ENCODE results near the gene MEGF6.

MEGF6 gene

DNA sequence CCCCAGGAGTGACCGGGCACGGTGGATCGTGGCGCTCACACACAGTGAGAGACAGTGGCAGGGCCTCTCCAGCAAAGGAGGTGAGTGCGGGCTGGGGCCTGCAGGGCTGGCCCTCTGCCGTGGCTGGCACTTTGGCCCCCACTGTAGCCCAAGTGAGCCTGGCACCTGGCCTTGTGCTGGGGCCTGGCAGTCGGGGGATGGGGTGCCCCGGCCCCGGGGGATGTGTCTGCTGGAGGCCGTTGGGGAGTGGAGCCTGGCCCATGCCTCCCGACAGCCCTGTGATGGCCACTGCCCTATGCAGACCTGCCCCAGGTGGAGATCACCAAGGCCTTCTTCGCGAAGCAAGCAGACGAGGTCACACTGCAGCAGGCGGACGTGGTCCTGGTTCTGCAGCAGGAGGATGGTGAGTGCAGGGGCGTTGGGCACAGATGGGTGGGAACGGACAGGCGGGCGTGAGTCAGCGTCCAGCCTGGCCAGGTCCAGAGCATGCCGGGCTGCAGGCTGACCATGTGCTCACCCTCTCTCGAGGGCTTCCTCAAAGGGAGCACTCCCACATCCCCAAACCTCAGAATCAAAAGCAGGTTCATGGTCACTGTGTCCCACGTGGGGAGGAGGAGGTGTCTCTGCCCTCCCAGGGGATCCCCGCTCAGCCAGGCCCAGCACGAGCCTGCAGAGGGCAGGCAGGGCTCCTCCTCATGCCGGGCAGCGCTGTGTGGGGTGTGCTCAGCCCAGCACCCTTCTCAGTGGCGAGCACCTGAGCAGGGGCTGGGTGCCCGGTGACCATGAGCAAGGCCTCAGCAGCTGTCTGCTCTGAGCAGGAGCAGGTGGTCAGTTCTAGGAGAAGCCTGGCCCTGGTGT lies 131.6 kb downstream of the MEGF6 start:
- DNase-seq: no peak

DNA sequence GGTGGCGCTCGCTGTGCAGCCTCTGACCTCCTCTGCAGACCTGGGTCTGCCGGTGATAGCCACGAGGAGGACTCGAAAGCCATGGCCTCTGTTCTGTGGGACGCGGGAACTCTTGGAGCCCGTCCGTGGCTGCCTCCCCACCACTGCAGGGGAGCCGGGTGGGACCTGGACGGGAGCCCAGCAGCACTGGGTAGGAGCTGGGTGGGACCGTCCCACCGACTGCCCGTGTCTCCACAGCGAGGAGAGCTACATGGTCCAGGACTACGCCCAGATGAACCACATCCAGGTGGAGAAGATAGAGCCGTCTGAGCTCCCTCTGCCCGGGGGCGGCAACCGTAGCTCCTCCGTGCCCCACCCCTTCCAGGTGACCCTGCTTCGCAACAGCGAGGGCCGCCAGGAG lies 133.1 kb downstream of the MEGF6 start:
- DNase-seq: no peak

DNA sequence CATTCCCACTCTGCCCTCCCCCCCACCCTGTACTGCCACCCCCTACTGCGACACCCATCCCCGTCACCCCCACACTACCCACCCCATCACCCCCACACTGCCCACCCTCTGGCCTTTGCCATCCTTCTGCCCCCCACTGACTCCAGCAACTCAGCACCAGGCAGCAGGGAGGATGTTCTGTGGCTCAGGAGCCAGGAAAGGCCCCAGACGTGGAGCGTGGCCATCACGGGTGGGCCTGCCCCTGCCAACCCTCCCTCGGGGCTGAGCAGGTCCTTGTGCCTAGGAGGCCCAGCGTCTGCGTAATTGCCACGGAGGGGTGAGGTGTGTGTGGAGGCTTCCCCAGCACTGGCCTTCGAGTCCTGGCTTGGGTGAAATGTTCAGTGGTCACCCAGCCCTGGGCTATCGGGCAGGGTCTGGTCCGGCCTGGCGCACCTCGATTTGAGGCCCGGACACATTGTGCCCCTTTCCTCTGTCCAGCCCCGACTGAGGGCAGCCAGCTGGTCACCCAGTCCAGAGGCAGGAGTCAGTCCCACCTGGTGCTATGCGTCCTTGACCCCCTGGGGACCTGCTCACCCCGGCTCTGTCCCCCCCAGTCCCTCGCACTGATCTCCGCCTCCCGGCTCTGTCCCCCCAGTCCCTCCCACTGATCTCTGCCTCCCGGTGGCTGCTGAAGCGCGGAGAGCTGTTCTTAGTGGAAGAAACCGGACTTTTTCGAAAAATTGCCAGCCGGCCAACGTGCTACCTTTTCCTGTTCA lies 133.9 kb downstream of the MEGF6 start:
- no peak for DNase-seq

DNA sequence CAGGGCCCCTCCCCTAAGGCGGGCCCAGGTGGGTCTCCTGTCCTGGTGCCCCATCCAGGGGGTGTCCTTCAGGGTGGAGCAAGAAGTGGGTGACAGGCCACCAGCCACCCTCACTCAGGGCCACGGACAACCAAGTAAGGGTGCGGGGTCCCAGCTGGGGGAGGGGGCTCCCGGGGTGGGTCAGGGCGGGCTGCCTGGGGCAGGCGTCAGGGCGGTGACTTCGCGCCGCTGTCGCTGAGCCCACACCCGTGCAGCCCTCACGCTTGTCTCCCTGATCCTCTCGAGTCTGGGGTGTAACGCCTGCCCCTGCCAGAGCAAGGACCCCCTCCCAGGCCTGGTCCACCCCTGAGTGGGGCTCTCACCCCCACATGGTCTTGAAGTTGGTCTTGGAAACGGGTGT lies 134.6 kb downstream of the MEGF6 start:
- DNase-seq: no peak

DNA sequence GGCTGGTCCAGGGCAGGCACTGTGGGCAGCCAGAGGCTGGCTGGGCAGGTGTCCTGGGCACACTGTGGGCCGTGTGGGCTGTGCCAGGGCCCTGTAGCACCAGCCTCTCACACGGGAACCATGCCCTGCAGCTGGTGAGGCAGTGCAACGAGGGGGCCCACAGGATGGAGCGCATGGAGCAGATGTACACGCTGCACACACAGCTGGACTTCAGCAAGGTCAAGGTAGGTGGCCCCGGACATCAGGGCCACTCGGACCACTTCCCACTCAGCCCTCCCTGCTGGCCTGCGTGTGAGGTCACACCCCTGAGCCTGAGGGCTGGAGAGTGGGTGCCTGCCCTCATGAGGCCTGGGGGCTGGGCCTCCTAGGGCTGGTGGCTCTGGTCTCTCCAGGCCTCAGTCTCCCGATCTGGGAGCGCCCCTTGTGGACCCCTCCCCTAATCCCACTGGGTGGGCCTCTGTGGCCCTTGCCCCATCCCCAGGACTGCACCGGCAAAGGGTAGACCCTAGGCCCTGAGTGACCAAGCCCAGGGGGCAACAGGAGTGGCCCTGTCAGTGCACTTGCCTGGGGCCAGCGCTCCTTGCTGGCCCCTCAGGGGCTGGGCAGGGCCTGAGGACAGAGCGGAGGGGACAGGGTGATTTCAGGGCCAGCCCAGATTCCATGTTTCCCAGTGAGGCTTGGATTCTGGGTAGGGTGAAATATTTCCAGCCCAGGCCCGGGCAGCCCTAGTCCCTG lies 135.3 kb downstream of the MEGF6 start:
- DNase-seq: no peak

DNA sequence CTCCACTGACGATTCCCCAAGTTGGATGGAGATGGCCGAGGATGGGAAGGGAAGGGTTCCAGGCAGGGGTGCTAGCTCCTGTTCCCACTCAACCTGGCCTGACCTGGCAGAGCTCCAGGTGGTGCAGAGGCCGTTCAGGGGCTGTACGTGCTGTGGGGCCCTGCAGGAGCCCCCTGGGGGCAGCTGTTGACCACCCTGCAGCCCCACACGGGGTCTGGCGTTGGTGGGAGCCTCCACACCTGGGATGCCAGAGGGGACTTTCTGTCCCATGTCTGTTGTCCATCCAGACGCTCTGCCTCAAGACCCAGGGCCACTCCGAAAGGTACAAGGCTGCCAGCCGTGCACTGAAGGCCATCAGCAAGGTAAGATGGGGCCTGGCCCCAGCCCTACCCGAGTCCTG lies 136.9 kb downstream of the MEGF6 start:
- no peak for DNase-seq

DNA sequence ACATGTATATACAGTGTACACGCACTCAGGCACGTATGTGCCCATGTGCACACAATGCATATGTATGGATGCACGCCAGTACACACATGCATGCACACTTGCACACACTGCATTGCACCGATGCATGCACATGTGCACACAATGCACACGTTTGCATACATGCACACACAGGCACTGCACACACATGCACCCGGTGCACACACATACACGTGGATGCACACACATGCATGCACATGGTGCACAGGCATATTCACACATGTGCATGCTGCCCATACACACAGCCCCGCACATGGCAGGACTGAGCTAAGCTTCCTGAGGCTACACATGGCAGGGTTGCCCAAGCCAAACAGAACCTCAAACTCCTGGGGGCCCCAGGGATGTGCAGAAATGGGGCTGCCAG lies 137.3 kb downstream of the MEGF6 start:
- no peak for DNase-seq

DNA sequence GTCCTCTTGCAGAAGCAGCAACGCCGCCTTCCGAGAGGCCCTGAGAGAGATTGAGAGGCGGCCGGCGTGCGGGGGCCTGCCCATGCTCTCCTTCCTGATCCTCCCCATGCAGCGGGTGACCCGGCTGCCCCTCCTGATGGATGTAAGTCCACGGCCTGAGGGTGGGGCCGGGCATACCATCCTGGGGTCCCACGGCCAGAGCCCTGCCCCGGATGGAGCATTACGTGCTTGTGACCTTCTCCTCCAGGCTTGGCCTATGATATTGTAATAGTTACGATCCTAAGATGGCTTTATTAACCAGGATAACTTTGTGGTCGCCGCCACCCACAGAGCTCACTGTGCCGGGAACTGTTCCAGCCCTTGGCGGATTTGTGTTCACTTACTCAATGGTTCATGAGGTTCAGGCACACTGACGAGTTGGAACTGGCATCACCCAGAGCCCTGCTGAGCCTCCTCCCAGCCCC lies 137.9 kb downstream of the MEGF6 start:
- no peak for DNase-seq

DNA sequence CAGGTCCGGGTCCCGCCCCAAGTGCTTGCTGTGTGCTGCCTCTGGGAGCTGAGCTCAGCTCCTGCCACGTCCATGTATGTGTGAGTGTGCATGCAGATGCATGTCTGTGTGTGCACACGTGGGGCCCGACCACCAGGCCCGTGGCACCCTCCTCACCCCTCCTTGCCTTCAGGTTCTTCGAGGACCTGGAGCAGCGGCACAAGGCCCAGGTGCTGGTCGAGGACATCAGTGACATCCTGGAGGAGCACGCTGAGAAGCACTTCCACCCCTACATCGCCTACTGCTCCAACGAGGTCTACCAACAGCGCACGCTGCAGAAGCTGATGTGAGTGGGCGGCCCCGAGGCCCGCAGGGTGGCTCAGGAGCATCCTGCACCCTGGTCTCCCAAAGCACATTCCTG lies 138.4 kb downstream of the MEGF6 start:
- DNase-seq: no peak

DNA sequence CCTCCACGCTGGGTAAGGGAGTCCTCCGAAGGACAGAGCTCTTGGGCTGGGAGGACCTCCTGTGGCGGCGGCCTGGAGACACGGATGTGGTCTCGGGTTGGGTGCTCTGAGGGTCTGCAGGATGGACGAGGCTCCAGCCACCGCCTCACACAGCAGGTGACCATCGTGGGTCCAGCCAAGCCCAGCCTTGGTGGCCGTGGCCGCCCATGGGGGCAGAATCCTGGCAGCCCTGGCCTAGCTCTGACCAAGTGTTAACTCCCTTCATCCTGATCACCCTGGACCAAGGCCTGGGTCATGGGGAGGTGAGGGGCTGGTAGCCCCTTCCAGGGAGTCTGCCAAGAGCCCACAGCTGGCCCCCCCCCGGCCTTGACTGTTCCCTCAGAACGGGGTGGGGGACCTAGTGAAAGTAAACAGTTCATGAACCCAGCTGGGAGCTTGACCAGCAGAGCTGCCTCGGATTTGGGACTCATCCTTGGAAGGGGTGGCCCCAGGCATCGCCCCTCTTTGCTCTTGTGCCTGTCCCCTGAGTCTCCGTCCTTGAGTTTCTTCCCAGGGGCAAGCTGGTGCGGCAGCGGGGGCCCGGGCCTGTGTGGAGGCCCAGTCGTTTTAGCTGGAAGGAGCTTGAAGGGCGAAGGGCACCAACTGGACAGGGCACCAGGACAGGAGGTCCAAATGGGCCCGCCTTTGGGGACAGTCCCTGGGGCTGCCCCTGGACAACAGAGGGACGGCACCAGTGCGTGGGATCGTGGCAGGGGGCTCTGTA lies 139.0 kb downstream of the MEGF6 start:
- DNase-seq: no peak

DNA sequence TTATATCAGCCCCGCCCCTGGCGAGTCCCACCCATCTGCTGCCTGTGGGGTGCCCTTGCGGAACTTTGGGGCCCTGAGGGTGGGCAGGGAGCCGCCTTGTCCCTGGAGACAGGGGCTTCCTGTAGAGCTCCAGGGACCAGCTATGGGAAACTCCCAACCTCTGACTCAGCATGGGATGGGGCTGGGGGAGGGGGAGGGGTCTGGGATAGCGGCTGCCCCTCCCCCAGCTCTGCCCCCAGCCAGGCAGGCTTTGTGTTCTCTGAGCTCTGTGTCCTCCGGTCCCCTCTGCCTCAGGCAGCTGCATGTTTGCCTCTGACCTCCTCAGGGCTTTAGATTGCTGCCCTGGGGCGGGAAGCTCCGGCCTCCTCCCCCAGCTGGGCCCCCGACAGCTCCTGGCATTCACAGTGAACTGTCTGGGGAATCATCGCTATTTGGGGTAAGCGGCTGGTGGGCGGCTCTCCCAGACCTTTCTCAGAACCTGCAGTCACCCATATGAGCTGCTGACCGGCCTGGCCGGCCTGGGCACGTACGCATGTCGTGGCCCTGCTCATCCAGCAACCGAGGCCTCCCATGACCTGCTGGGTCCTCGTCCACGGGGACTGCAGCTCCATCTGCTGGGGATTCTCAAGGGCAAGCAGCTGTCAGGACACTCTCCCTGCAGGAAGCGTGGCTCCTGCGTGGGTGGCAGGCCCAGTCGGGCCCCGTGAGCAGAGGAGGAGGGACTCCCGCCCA lies 139.8 kb downstream of the MEGF6 start:
- no peak for DNase-seq

DNA sequence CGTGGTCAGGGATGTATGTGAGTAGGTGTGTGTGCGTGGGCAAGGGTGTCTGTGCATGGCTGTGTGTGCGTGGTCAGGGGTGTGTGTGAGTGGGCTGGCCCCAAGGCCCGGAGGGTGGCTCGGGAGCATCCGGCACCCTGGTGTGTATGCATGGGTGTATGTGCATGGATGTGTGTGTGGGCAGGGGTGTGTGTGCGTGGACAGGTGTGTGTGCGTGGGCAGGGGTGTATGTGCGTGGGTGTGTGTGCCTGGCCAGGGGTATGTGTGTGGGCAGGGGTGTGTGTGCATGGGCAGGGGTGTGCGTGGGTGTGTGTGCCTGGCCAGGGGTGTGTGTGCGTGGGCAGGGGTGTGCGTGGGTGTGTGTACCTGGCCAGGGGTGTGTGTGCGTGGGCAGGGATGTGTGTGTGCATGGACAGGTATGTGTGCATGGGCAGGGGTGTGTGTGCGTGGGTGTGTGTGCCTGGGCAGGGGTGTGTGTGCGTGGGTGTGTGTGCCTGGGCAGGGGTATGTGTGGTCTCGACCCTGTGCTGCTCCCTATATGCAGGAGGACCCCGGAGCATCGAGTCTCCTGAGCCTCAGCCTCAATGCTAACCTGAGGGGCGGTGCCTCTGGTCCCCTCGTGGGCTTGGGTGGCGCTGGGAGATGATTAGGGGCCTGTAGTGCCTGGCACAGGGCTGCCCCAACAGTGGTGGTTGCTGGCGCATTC lies 140.5 kb downstream of the MEGF6 start:
- DNase-seq: no peak

DNA sequence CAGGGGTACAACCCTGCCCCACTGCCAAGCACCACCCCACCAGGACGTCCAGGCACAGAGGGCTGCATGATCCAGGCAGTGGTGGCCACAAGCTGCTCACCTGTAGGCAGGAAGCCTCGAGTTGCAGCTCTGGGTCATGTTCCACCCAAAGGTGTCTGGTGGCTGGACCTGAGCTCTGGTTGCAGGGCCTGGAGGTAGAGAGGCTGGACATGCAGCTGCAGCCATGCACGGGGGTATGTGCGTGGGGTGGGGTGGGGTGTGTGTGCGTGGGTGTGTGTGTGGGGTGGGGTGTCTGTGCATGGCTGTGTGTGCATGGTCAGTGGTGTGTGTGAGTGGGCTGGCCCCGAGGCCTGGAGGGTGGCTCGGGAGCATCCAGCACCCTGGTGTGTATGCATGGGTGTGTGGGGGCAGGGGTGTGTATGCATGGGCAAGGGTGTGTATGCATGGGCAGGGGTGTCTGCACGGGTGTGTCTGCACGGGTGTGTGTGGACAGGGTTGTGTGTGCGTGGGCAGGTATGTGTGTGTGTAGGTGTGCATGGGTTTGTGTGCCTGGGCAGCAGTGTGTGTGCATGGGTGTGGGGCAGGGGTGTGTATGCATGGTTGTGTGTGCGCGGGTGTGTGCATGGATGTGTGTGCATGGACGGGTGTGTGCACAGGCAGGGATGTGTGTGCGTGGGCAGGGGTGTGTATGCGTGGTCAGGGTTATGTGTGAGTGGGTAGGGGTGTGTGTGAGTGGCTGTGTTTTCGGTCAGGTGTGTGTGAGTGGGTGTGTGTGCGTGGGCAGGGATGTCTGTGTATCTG lies 141.3 kb downstream of the MEGF6 start:
- no peak for DNase-seq

DNA sequence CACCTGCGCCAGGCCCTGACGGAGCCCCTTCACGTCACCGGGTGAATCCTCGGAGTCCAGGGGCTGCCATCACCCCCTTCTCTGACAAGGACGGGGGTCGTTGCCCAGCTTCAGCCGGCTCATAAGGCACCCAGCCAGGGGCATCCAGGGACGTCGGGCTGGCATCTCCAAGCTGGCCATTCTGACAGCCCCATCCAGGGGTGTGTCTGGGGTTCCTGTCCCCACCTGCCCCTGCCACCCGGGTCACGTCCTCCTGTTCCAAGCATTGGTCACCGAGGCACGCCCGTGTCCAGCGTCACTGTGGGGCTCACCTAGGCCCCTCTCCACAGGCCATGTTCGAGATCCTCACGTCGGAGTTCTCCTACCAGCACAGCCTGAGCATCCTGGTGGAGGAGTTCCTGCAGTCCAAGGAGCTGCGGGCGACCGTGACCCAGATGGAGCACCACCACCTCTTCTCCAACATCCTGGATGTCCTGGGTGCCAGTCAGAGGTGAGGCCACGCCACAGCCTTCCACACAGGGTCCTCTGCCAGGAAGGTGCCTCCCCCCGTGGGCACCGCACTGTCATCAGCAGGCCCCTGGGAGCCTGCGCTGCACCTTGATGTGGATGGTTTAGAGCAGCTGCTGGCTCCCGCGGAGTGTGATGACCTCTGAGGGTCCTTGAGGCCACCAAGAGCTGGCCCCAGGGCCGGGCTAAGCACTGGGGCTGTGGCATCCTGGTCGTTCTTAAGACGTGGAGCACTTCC lies 142.0 kb downstream of the MEGF6 start:
- DNase-seq: no peak

DNA sequence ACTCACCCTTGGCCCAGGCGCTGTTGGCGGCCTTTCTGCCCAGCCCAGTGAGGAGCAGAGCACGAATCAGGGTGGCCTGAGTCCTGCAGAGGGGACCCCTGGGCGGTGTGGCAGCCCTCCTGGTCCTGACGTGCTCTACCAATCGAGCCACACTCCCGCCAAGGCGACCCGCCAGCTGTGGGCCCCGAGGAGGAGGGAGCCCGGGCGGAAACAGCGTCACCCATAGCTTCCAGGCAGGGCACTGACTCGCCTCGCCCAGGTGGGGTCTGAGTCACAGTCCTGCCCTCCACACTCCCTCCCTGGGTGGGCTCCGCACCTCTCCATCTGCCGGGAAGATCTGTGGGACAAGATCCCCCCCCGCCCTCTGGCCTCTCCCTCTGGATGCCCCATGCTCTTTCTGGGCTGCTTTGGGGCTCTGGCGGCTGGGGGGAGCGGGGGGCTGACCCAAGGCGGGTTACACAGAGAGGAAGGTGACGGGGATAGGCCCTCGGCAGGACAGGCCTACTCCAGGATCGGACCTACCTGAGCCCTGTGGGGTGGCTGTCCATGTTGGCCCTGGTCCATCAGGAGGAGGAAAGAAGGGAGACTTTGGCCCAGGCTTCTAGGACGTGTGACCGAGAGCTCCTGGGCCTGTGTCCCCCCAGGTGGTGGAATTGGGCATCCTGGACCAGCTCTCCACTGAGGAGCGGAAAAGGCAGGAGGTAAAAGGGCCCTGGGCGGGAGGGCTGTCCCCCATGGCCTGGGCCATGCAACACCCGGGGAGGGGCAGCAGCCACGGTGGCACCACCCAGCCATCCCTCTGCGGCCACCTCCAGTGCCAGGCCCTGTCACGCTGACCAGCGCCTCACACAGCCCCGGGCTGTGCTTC lies 142.8 kb downstream of the MEGF6 start:
- DNase-seq: no peak

DNA sequence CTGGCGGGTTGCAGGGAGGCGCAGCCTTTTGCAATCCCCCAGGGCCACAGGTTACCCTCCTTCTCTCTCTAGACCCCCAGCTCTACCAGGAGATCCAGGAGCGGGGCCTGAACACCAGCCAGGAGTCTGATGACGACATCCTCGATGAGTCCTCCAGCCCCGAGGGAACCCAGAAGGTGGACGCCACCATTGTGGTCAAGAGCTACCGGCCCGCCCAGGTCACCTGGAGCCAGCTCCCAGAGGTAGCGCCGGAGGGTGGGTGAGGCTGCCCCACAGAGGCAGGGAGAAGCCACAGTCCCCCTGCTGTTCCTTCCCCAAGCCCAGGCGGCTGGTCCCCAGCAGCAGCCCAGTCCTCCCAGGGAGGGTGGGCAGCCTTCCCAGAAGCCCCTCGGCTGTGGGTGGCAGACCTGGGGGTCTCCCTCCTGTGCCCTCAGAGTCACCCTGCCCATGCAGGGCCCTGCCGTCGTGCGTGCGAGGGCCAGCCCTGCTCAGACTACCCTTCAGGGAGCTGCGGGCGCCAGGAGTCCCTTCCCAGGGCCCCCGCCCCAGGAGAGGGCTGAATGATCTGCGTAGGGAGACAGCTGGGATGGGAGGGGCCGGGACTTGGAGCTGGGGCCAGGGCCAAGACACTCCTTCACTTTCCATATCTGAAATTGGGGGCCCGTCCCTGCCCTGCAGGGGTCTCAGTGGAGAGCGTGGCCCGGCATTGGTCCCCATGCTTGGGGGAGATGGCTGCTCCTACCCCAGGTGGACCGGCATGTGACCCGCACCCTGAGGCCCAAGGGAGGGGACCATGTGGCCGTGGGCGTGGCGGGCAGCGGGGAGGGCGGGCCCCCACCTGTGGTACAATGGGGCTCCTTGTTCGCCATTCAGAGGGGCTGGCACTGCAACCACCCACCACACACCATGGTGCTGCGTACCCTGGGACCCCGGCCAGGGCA lies 143.9 kb downstream of the MEGF6 start:
- no peak for DNase-seq

DNA sequence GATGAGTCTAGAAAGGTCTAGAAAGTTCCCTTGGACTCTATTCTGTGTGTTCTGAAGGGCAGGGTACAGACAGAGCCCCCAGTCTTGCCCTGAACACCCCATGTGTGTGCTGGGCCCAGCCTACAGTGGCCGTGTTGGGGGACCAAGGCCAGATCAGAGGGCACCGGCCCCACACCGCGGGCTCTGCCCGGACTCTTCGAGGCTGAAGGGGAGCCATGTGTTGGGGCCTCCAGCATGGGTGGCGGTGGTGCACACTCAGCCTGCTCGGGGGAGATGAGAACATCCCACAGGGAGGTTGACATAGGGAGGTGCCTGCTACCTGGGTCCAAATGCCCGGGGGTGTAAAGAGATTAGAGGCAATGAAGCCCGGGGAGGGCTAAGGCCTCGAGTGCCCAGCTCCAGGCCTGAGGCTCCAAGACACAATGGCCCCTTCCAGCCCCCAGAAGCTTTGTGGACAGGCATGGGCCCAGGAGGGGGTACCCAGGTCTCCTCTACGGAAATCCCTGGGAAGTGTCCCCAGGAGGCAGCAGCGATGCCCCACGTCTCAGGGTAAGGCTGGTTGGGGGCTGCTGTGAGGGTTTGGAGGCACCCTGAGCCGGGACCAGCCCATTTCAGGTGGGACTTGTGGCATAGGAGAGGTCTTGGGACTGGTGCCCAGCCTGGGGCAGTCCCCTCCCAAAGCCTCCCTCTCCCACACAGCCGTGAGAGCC lies 144.8 kb downstream of the MEGF6 start:
- DNase-seq: no peak
